ENCODE results near the gene KDELR3.

GRCh38 chr22:38428714-38429113 is 39.2 kb upstream of the KDELR3 start:
- TF ChIP-seq EZH2 (IDR thresholded peaks at IDR 0.05) (no peak), POLR2AphosphoS5 (IDR thresholded peaks at IDR 0.05; ENCODE audit: borderline replicate concordance, low read depth, low read length) (no peak), FOXP2 (optimal IDR thresholded peaks at IDR 0.05; ENCODE audit: control extremely low read depth, extremely low read length, insufficient read depth) (no peak)

Data from SK-N-MC (cell line).